Left colon (tissue), 2 donors: ENCODE measurements around the gene DRG2. TPM values are rescaled to one million over a fixed set of nuclear protein-coding genes. Genes with fewer than 3 reads are reported as not detected.

Experiments
- ATAC-seq: fragments of 200-7000 bp; cut with Tn5 transposase; one replicate; pipeline ENCODE4 v1.9.1; 2020; ENCODE audit warnings: mild to moderate bottlenecking, moderate library complexity
- DNase-seq, 2 donors: peaks; one replicate each; pipeline ENCODE4 v3.0.0-alpha.2; 2020
- intact Hi-C, 2 donors: fragments of 100-400 bp; cut with DNase I in 1 of 2; cut with micrococcal nuclease in 1 of 2; formaldehyde crosslinking; loops; one replicate each; pipeline versions ENCODE4 v1.11.2 to v1.14.0; 2022; cut with DNase I, micrococcal nuclease
- total RNA-seq, 2 donors: library from RNA; stranded (reverse); fragmentation: NEBNext Ultra II Directional; extraction: Animal tissue kit (Norgen Biotek cat#: 25700); gene quantifications; one replicate each; pipeline ENCODE4 v1.2.1, GENCODE V29; 2021
- donor health status: DM: no; HTN: no; CAD: no.
- donor health status: DM: yes; HTN: yes; CAD: no.

Gene DRG2
- total RNA-seq, 2 donors from 2014 or later, result 25.4 to 29.3 TPM

- DNase-seq, result no peak
- ATAC-seq, result no peak
- intact Hi-C loops, result no loop called here
Measured at GRCh38 chr17:18136357-18136756, 48.6 kb downstream of the DRG2 start.

GRCh38 chr17:18138065-18138749 is 50.5 kb downstream of the DRG2 start:
- ATAC-seq (no peak), DNase-seq (no peak)

DNA sequence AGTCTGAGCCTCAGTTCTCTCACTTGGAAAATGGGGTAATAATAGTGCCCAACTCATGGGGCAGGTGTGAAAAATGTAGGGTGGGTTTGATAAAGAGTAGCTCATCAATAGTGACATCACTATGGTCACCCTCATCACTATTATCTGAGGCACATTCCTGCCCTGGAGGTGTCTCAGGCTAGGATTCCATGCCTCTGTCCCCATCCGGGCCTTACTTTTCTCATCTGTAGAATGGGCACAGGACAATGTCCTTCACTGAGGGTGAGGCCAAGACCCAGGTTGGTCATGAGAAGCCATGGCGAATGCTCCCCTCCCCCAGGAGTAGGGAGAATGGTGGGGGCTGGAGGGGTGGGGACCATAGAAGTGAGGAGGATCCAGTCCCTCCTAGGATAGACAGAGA is 51.3 kb downstream of the DRG2 start:
- ATAC-seq (no peak), DNase-seq (no peak)
- intact Hi-C loops, result no loop called here

More at GRCh38 chr17:18138065-18138749, 50.5 kb downstream of the DRG2 start:
- intact Hi-C loops, result no loop called here

DNA sequence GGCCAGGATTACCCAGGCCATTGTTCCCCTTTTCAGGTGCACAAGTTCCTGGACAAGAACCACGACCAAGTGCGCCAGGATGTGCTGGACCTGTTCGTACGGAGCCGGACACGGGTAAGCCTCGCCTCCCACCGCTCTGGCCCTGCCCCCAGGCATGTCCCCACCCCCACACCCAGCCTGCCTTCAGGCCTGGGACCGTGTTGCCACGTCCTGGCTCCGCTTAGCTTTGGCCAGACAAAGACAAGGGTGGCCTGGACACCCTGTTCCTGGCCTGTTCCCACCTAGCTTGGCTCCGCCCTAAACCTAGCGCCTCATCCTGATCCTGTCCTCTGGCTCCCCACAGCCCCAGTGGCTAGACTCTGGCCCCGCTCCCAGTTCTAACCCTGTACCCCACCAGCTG is 51.8 kb downstream of the DRG2 start:
- DNase-seq, result no peak
- no peak for ATAC-seq
- intact Hi-C loops, result no loop called here

DNA sequence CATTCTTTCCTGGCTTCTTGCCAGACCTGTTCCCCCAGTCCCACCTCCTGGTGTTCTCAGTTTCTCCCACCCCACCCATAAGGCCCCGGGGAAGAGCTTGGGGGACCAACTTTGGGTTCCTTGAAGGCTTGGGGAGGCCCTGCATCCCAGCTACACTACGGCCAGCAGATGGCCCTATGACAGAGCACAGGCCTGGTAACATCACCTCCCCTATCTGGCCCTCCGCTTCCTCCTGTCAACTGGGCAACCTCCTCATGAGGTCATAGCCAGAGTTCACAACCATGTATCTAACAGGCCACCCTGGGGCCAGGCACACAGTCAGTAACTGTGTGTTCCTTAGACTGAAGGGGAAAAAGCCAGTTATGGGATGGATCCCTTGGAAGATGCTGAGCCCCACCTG is 52.2 kb downstream of the DRG2 start:
- intact Hi-C loops, result loop anchor here in 1 of 2 donors (5.0 kb wide), 2 partner anchors 47 to 77 kb away; no protein-coding TSS in a partner anchor

DNA sequence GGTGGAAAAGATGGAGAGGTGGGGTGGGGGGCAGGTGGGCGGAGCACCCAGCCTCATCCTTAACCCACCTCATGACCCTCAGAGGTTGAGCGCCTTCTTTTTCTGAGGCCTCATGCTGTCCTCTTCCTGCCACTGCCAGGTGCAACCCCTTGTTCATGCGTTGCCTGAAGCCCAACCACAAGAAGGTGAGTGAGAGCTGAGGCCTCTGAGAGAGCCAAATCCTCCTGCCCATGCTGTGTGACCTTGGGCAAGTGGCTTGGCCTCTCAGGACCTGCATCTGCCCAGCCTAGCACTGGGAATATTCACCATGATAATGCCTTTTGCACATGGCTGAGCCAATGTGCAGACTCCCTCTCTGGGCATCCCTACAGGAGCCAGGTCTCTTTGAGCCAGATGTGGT is 52.9 kb downstream of the DRG2 start:
- intact Hi-C loops, result loop anchor here in 1 of 2 donors (5.0 kb wide), 2 partner anchors 47 to 77 kb away; no protein-coding TSS in a partner anchor
- ATAC-seq (no peak), DNase-seq (no peak)

More for the DNA sequence above, 52.2 kb downstream of the DRG2 start:
- ATAC-seq (peak; percentile 45), DNase-seq (no peak)

GRCh38 chr17:18141210-18141803 is 53.6 kb downstream of the DRG2 start:
- intact Hi-C loops, result loop anchor here in 1 of 2 donors (5.0 kb wide), 2 partner anchors 46 to 76 kb away; no protein-coding TSS in a partner anchor
- DNase-seq (no peak), ATAC-seq (peak; percentile 67)

GRCh38 chr17:18142417-18142816 is 54.7 kb downstream of the DRG2 start:
- DNase-seq, result no peak
- intact Hi-C loops, result loop anchor here in 1 of 2 donors (5.0 kb wide), 2 partner anchors 45 to 75 kb away; no protein-coding TSS in a partner anchor

GRCh38 chr17:18143044-18143936 is 55.5 kb downstream of the DRG2 start:
- intact Hi-C loops, result loop anchor here in 1 of 2 donors (5.0 kb wide), 2 partner anchors 44 to 74 kb away; no protein-coding TSS in a partner anchor
- DNase-seq (no peak), ATAC-seq (peak; percentile 31)

More at GRCh38 chr17:18142417-18142816, 54.7 kb downstream of the DRG2 start:
- ATAC-seq, result no peak

GRCh38 chr17:18144261-18144660 is 56.5 kb downstream of the DRG2 start:
- intact Hi-C loops, result loop anchor here in 1 of 2 donors (5.0 kb wide), 2 partner anchors 43 to 73 kb away; no protein-coding TSS in a partner anchor
- DNase-seq (no peak), ATAC-seq (no peak)

DNA sequence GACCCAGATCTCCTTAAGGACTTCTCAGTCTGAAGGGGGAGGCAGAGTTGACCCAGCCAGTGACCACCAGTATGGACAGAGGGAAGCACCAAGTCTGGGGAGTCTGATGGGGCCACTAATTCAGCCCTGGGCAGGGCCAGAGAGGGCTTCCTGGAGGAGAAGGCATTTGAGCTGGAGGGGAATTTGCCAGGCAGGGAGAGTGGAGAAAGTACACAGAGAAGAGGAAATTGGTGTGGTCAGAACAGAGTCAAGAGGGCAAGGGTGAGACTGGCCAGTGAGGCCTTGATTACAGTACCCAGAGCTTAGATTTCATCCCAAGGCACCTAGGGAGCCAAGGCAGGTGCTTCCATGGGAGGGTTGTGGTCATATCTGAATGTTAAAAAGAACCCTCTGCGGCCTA is 57.1 kb downstream of the DRG2 start:
- intact Hi-C loops, result loop anchor here in 1 of 2 donors (5.0 kb wide), 2 partner anchors 42 to 72 kb away; no protein-coding TSS in a partner anchor

GRCh38 chr17:18145811-18146210 is 58.1 kb downstream of the DRG2 start:
- intact Hi-C loops, result no loop called here
- ATAC-seq (no peak), DNase-seq (no peak)

More for the DNA sequence above, 57.1 kb downstream of the DRG2 start:
- ATAC-seq, result no peak
- DNase-seq, result no peak

- no peak for DNase-seq
- no peak for ATAC-seq
- intact Hi-C loops, result no loop called here
Measured at GRCh38 chr17:18146259-18146658, 58.5 kb downstream of the DRG2 start.

- no peak for DNase-seq
- intact Hi-C loops, result no loop called here
- ATAC-seq, result no peak
Measured at GRCh38 chr17:18146980-18147379, 59.2 kb downstream of the DRG2 start.

- ATAC-seq, result no peak
- DNase-seq, result no peak
- intact Hi-C loops, result no loop called here
Measured at GRCh38 chr17:18148586-18148985, 60.8 kb downstream of the DRG2 start.

DNA sequence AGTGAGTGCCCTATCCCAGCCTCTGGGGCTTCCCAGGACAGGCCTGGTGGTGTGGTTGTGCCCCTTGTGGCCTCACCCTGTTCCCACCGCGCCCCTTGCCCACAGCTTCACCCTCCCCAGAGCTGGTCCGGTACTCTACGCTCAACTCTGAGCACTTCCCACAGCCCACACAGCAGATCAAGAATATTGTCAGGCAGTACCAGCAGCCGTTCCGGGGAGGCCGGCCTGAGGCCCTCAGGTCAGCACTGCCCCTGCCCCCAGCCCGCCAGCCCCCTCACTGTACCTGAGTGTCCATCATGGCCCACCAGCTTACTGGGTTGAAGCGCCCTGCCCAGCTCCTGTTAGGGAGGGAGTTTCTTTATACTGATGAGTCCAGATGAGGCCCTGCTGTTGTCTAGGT is 63.5 kb downstream of the DRG2 start:
- ATAC-seq (no peak), DNase-seq (no peak)
- intact Hi-C loops, result no loop called here

- intact Hi-C loops, result no loop called here
- ATAC-seq, result no peak
- DNase-seq, result no peak
Measured at GRCh38 chr17:18155179-18155578, 67.4 kb downstream of the DRG2 start.

- intact Hi-C loops, result no loop called here
- DNase-seq, result no peak
- ATAC-seq, result no peak
Measured at GRCh38 chr17:18156171-18156975, 68.6 kb downstream of the DRG2 start.
